ENCODE results near the gene ATP1A4. TPM values are rescaled to one million over a fixed set of nuclear protein-coding genes. Genes with fewer than 3 reads are reported as not detected.

Gene ATP1A4
- total and polyA plus RNA-seq, 2 donors (not counting 1 experiment from before 2014, with no cell fraction given), result not detected

- TF ChIP-seq CTCF (conservative IDR thresholded peaks at IDR 0.05 in 1 of 2, IDR thresholded peaks at IDR 0.05 in 1 of 2; ENCODE audit: low read depth in 1 of 2, low read length in 2 of 2) (no peak), EZH2 (IDR thresholded peaks at IDR 0.05; ENCODE audit: low read length, missing control alignments) (no peak)
- Histone ChIP-seq H3K27me3 (ENCODE audit: control insufficient read depth, insufficient read depth, low read length) (peaks cover 3% of the 10 kb centered on the region), H3K9ac (ENCODE audit: insufficient read depth, low read length) (no peak overlapping the region), H3K4me2 (ENCODE audit: extremely low read depth, insufficient read depth, low read length) (no peak overlapping the region), H3K4me1 (ENCODE audit: control insufficient read depth, extremely low read depth, insufficient read depth, low read length) (no peaks in the 10 kb centered on the region), H4K20me1 (ENCODE audit: control insufficient read depth, extremely low read depth, insufficient read depth, low read length) (no peaks in the 10 kb centered on the region), H3K4me3 (replicated peaks in 1 of 4; ENCODE audit: control extremely low read depth in 1 of 4, insufficient read depth in 1 of 4, low read depth in 3 of 4, low read length in 4 of 4) (no peak overlapping the region), H3K9me3 (ENCODE audit: control insufficient read depth, insufficient read depth, low read depth, low read length) (no peaks in the 10 kb centered on the region), H3K36me3 (ENCODE audit: control insufficient read depth, insufficient read depth, low read length) (no peaks in the 10 kb centered on the region), H3K79me2 (ENCODE audit: control insufficient read depth, insufficient read depth, low read length) (no peaks in the 10 kb centered on the region), H2AFZ (ENCODE audit: low read length) (no peak overlapping the region), H3K27ac (ENCODE audit: insufficient read depth, low read length) (no peak overlapping the region)
- no peak for DNase-seq (ENCODE audit: low read depth in 2 of 2)
Measured at GRCh38 chr1:160143695-160144094, 7.7 kb upstream of the ATP1A4 start.

- TF ChIP-seq EZH2 (IDR thresholded peaks at IDR 0.05; ENCODE audit: low read length, missing control alignments) (no peak), CTCF (conservative IDR thresholded peaks at IDR 0.05 in 1 of 2, IDR thresholded peaks at IDR 0.05 in 1 of 2; ENCODE audit: low read depth in 1 of 2, low read length in 2 of 2) (no peak)
- no peak overlapping the region for H2AFZ ChIP-seq (ENCODE audit: low read length)
- H3K4me2 ChIP-seq (ENCODE audit: extremely low read depth, insufficient read depth, low read length), result no peak overlapping the region
- peaks cover 3% of the 10 kb centered on the region for H3K27me3 ChIP-seq (ENCODE audit: control insufficient read depth, insufficient read depth, low read length)
- H4K20me1 ChIP-seq (ENCODE audit: control insufficient read depth, extremely low read depth, insufficient read depth, low read length), result no peaks in the 10 kb centered on the region
- H3K9ac ChIP-seq (ENCODE audit: insufficient read depth, low read length), result no peak overlapping the region
- no peaks in the 10 kb centered on the region for H3K79me2 ChIP-seq (ENCODE audit: control insufficient read depth, insufficient read depth, low read length)
- no peaks in the 10 kb centered on the region for H3K4me1 ChIP-seq (ENCODE audit: control insufficient read depth, extremely low read depth, insufficient read depth, low read length)
- no peak overlapping the region for H3K27ac ChIP-seq (ENCODE audit: insufficient read depth, low read length)
- H3K9me3 ChIP-seq (ENCODE audit: control insufficient read depth, insufficient read depth, low read depth, low read length), result no peaks in the 10 kb centered on the region
- DNase-seq (ENCODE audit: low read depth in 2 of 2), result peak; percentile 19 to 48
- no peaks in the 10 kb centered on the region for H3K36me3 ChIP-seq (ENCODE audit: control insufficient read depth, insufficient read depth, low read length)
- no peak overlapping the region for H3K4me3 ChIP-seq (replicated peaks in 1 of 4; ENCODE audit: control extremely low read depth in 1 of 4, insufficient read depth in 1 of 4, low read depth in 3 of 4, low read length in 4 of 4)
Measured at GRCh38 chr1:160144921-160145320, 6.5 kb upstream of the ATP1A4 start.

GRCh38 chr1:160146107-160146506 is 5.3 kb upstream of the ATP1A4 start:
- no peak for DNase-seq (ENCODE audit: low read depth in 2 of 2)
- no peak overlapping the region for H3K27ac ChIP-seq (ENCODE audit: insufficient read depth, low read length)
- no peaks in the 10 kb centered on the region for H3K79me2 ChIP-seq (ENCODE audit: control insufficient read depth, insufficient read depth, low read length)
- no peaks in the 10 kb centered on the region for H3K9me3 ChIP-seq (ENCODE audit: control insufficient read depth, insufficient read depth, low read depth, low read length)
- no peak overlapping the region for H3K4me3 ChIP-seq (replicated peaks in 1 of 4; ENCODE audit: control extremely low read depth in 1 of 4, insufficient read depth in 1 of 4, low read depth in 3 of 4, low read length in 4 of 4)
- H3K27me3 ChIP-seq (ENCODE audit: control insufficient read depth, insufficient read depth, low read length), result peaks cover 2% of the 10 kb centered on the region
- no peaks in the 10 kb centered on the region for H3K36me3 ChIP-seq (ENCODE audit: control insufficient read depth, insufficient read depth, low read length)
- H3K4me2 ChIP-seq (ENCODE audit: extremely low read depth, insufficient read depth, low read length), result no peak overlapping the region
- H2AFZ ChIP-seq (ENCODE audit: low read length), result no peak overlapping the region
- TF ChIP-seq EZH2 (IDR thresholded peaks at IDR 0.05; ENCODE audit: low read length, missing control alignments), result no peak
- no peaks in the 10 kb centered on the region for H4K20me1 ChIP-seq (ENCODE audit: control insufficient read depth, extremely low read depth, insufficient read depth, low read length)
- H3K9ac ChIP-seq (ENCODE audit: insufficient read depth, low read length), result no peak overlapping the region
- no peaks in the 10 kb centered on the region for H3K4me1 ChIP-seq (ENCODE audit: control insufficient read depth, extremely low read depth, insufficient read depth, low read length)

Measured in fibroblast of lung (primary cell).